Mucosa of rectum (tissue), 2 donors: Measurements from ENCODE around the gene GLE1.

Experiments used
- H3K27ac ChIP-seq, 2 donors: one replicate each; pipeline ENCODE4 v1.7.0; 2013; ENCODE audit warnings: inconsistent platforms in 2 of 2, low read depth in 2 of 2, low read length in 2 of 2
- H3K27me3 ChIP-seq, 2 donors: one replicate each; pipeline ENCODE4 v1.7.0; 2013; ENCODE audit warnings: low read length in 2 of 2; ENCODE audit not compliant: control insufficient read depth in 2 of 2, insufficient read depth in 2 of 2
- H3K36me3 ChIP-seq, 2 donors: one replicate each; pipeline ENCODE4 v1.7.0; 2013; ENCODE audit warnings: low read length in 2 of 2; ENCODE audit not compliant: control insufficient read depth in 2 of 2, insufficient read depth in 2 of 2
- H3K4me1 ChIP-seq, 2 donors: one replicate each; pipeline ENCODE4 v1.7.0; 2013; ENCODE audit warnings: low read length in 2 of 2, mild to moderate bottlenecking in 1 of 2; ENCODE audit not compliant: control insufficient read depth in 2 of 2, insufficient read depth in 2 of 2
- H3K4me3 ChIP-seq, 2 donors: one replicate each; pipeline ENCODE4 v1.7.0; 2013; ENCODE audit warnings: low read length in 2 of 2
- H3K9ac ChIP-seq, 2 donors: one replicate each; pipeline ENCODE4 v1.7.0; 2013; ENCODE audit warnings: low read length in 2 of 2, low read depth in 1 of 2, mild to moderate bottlenecking in 1 of 2
- H3K9me3 ChIP-seq, 2 donors: one replicate each; pipeline ENCODE4 v1.7.0; 2013; ENCODE audit warnings: low read length in 2 of 2; ENCODE audit not compliant: control insufficient read depth in 2 of 2
- donor health status: healthy.
- donor health status: Normal muscosa, but diverticular disease.

Gene GLE1, protein sequence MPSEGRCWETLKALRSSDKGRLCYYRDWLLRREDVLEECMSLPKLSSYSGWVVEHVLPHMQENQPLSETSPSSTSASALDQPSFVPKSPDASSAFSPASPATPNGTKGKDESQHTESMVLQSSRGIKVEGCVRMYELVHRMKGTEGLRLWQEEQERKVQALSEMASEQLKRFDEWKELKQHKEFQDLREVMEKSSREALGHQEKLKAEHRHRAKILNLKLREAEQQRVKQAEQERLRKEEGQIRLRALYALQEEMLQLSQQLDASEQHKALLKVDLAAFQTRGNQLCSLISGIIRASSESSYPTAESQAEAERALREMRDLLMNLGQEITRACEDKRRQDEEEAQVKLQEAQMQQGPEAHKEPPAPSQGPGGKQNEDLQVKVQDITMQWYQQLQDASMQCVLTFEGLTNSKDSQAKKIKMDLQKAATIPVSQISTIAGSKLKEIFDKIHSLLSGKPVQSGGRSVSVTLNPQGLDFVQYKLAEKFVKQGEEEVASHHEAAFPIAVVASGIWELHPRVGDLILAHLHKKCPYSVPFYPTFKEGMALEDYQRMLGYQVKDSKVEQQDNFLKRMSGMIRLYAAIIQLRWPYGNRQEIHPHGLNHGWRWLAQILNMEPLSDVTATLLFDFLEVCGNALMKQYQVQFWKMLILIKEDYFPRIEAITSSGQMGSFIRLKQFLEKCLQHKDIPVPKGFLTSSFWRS

DNA sequence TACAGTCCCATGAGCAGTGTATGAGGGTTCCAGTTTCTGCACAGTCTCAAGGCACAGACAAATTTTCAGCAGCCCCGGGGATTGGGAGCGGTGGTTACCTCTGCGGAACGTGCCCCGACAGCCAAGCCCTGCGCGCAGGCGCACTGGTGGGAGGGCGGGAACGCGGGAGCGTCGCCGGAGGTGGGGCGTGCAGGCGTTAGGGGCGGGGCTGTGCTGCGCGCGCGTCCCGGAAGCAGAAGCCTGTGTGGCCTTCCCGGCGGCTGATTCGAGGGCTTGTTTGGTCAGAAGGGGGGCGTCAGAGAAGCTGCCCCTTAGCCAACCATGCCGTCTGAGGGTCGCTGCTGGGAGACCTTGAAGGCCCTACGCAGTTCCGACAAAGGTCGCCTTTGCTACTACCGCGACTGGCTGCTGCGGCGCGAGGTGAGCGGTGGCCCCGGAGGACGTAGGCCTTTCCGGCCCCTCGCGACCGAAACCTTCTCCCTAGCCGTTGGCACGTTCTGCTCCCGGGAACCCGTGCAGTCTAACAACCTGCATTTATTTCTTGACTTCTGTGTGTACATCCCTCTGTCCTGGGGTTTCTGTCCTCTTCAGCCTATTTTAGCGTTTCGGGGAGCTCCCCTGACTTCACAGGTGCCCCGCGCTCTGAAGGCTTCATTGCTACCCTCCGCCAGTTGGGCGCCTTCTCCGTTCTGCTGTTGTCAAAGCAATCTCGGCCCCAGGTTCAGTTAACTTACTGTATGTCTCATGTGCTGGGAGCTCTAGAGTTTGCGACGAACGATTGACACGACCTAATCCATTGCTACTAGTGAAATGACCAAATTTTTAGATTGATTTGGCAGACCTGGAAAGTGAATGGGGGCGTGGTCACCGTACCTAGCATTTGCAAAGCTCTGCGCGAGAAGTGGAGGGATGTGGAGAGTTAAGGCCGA is at the start of gene GLE1:
GLE1 (plus strand) TSS at position 235 of the 929 bp plus-strand sequence; CDS start at position 322, 87 bp downstream.
- Histone ChIP-seq H3K36me3 (peaks cover 12 to 23% of the 10 kb centered on the region in 2 donors), H3K9me3 (no peaks in the 10 kb centered on the region), H3K4me3 (peak within 1 kb of the TSS; percentile 86 to 97), H3K4me1 (peaks cover 12 to 19% of the 10 kb centered on the region in 2 donors), H3K27me3 (no peaks in the 10 kb centered on the region), H3K9ac (peak within 1 kb of the TSS; percentile 81 to 97), H3K27ac (peak within 1 kb of the TSS; percentile 90)

DNA sequence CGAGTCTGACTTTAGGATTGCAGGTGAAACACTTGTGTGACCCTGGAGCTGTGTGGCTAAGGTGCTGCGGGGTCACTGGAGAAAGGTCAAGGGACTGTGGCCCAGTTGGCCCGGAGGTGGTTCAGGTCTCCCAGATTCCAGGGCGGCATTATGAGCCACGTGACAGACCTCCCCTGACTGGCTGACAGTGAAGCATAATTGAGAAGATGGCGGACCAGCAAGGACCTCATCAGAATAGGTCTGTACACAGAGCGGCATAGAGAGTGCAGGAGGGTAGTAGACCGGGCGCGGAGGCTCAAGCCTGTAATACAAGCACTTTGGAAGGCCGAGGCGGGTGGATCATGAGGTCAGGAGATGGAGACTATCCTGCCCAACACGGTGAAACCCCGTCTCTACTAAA is 49.5 kb upstream of the GLE1 start:
- Histone ChIP-seq H3K9me3 (no peaks in the 10 kb centered on the region), H3K4me1 (peaks cover 7 to 8% of the 10 kb centered on the region in 2 donors), H3K4me3 (no peak overlapping the region), H3K9ac (no peak overlapping the region), H3K27me3 (no peaks in the 10 kb centered on the region), H3K27ac (no peak overlapping the region), H3K36me3 (peaks cover 2% of the 10 kb centered on the region in 2 donors)

DNA sequence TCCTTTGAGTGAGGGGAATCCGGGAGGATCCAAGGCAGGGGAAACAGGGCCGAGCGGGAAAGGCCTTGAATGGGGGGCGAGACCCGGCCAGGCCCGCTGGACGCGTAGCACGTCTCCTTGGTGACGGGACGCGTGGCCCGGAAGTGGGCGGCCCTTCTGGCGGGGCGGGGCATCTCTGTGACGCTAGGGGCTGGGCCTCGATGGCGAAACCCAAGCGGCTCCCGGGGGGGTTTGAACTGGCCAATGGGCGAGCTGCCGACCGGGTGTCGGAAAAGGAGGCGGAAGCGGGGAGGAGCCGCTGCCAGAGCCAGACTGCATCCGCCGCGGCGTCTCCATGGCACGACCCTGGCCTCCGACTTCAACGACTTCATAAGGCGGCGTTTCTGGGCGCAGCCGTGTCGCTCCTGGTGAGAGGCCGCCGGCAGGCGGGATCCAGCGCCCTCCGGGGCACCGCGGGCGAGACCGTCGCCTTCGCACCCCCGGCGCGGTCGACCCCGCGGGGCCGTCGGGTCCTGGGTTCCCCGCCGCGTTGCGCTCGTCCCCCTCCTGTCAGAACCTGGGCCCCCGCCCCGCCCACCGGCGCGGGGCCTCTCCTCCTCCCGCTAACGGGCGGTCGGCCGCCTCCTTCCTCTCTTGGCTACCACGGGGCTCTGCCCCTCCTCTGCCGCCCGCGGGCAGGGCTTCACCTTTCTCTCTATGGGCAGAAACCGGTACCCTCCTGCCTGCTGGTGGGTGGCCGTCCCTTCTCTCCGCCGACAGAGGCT is 48.5 kb upstream of the GLE1 start, which contains the start of gene ODF2:
ODF2 (plus strand) TSS at position 158 of the 764 bp plus-strand sequence; CDS start at position 244, 86 bp downstream.
- peaks cover 11 to 12% of the 10 kb centered on the region in 2 donors for H3K36me3 ChIP-seq
- H3K9ac ChIP-seq, result peak within 1 kb of the TSS; percentile 60 to 72
- no peaks in the 10 kb centered on the region for H3K27me3 ChIP-seq
- peak within 1 kb of the TSS; percentile 80 to 88 for H3K4me3 ChIP-seq
- no peaks in the 10 kb centered on the region for H3K9me3 ChIP-seq
- H3K4me1 ChIP-seq, result peaks cover 7 to 8% of the 10 kb centered on the region in 2 donors
- peak within 1 kb of the TSS; percentile 67 to 83 for H3K27ac ChIP-seq

DNA sequence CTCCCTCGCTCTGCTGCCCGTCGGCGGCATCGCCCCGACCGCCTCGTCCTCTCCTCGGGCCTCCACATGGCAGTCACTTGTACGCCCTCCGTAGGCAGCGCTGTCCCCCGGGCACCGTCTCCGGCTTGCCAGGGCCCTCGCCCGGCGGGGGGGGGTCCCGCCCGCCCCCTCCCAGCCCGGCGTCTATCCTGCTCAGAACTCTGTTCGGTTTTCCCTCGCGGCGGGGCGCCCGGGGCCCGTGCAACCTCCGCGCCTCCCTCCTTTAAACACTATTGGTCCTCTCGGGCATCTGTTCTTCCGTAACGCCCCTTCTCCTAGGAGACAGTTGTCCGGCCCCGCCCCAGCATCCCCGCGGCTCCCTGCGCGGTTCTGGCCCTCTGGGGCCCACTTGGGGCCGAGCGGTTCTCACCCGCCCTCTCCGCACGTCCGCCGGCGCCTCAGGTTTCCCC is 47.9 kb upstream of the GLE1 start:
- Histone ChIP-seq H3K36me3 (peaks cover 12 to 14% of the 10 kb centered on the region in 2 donors), H3K4me1 (peaks cover 7 to 8% of the 10 kb centered on the region in 2 donors), H3K27me3 (no peaks in the 10 kb centered on the region), H3K9me3 (no peaks in the 10 kb centered on the region), H3K4me3 (peak overlapping the region; percentile 80 to 88), H3K27ac (peak overlapping the region; percentile 67 to 83), H3K9ac (peak overlapping the region; percentile 60 to 72)

DNA sequence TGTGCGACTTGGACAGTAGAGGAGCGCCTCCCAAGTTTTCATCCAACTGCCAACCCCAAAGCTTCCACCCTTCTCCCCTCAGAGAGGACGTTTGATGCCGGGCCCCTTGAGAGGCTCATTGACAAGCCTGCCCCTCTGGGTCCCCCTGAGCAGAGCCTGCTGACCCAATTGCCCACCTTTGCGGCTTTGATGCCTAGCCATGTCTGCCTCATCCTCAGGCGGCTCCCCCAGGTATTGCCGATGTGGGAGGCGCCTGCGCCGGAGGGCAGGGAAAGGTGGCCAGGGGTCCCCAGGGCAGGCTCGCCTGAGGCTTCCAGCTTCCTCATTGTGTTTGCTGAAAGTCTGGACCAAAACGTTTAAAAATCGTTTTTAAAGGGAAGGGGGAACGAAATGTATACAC is 47.3 kb upstream of the GLE1 start:
- Histone ChIP-seq H3K27ac (no peak overlapping the region), H3K4me3 (peak overlapping the region; percentile 80 to 88), H3K27me3 (no peaks in the 10 kb centered on the region), H3K36me3 (peaks cover 12 to 14% of the 10 kb centered on the region in 2 donors), H3K9ac (no peak overlapping the region), H3K9me3 (no peaks in the 10 kb centered on the region), H3K4me1 (peaks cover 7 to 8% of the 10 kb centered on the region in 2 donors)

DNA sequence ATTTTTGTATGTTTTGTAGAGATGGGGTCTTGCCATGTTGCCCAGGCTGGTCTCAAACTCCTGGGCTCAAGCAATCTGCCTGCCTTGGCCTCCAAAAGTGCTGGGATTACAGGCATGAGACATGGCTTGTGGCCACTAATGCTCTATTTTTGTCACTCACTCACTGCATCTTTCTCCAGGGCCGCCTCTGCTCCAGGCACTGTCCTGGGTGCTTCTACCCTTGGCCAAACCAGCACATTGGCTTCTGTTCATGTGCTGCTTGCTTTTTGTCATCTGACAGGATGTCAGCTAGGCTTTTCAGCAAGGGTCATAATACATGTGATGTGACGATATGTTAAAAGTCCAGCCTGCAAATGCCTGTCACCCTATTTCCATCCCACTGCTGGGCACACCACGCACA is 45.5 kb upstream of the GLE1 start:
- Histone ChIP-seq H3K9ac (no peak overlapping the region), H3K36me3 (peaks cover 17 to 21% of the 10 kb centered on the region in 2 donors), H3K27me3 (no peaks in the 10 kb centered on the region), H3K27ac (no peak overlapping the region), H3K4me1 (peaks cover 7 to 8% of the 10 kb centered on the region in 2 donors), H3K4me3 (no peak overlapping the region), H3K9me3 (no peaks in the 10 kb centered on the region)

DNA sequence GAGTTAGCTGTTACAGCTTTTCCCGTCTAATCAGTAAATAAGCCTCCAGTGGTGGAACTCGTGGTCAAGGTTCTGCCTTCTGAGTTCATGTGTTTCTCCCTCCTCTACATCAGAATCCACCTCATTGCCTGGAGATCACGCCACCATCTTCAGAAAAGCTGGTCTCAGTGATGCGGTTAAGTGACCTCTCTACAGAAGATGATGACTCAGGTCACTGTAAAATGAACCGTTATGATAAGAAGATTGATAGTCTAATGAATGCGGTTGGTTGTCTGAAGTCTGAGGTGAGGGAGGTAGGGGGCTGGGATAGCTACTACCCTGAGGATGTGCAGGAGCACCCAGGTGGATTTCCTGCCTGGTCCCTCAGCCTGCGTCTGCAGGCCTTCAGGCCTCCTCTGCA is 35.4 kb upstream of the GLE1 start:
- Histone ChIP-seq H3K4me1 (no peaks in the 10 kb centered on the region), H3K27me3 (no peaks in the 10 kb centered on the region), H3K9ac (no peak overlapping the region), H3K27ac (no peak overlapping the region), H3K9me3 (no peaks in the 10 kb centered on the region), H3K4me3 (no peak overlapping the region), H3K36me3 (peaks cover 9 to 13% of the 10 kb centered on the region in 2 donors)

DNA sequence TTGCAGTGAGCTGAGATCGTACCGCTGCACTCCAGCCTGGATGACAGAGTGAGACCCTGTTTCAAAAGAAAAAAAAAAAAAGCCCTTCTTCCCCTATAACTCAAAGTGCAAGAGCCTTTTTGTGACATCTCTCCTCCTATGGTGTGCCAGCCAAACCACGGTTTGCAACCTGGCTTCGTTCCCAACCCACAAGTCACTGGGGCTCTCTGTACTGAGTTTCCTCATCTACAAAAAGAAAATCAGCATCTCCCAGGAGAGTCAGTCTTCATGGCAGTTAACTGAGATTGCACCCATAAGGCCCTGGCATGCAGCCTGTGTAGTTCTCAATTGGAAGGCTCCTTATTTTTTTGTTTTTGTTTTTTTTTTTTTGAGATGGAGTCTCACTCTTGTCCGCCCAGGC is 34.0 kb upstream of the GLE1 start:
- Histone ChIP-seq H3K27ac (no peak overlapping the region), H3K36me3 (peaks cover 9 to 13% of the 10 kb centered on the region in 2 donors), H3K4me1 (no peaks in the 10 kb centered on the region), H3K9ac (no peak overlapping the region), H3K4me3 (no peak overlapping the region), H3K9me3 (no peaks in the 10 kb centered on the region), H3K27me3 (no peaks in the 10 kb centered on the region)

DNA sequence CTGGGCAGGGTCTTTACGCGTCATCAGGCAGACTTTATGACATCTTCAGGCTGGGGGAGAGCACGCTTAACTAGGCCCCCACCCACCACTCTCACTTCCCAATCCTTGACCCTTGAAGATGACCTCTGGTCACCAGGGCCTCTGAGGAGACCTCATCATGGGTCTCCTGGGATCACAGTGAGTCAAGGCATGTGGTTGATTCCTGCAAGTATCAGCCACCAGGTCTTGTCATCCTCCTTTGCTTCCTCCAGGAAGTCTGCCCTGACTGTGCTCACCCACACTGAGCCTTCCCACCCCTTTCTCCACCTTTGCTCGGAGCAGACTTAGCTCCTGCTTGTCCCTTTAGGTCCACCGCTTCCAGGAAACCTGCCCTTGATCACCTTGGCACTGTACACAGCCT is 31.4 kb upstream of the GLE1 start:
- H3K9ac ChIP-seq, result no peak overlapping the region
- no peak overlapping the region for H3K4me3 ChIP-seq
- H3K27ac ChIP-seq, result no peak overlapping the region
- H3K4me1 ChIP-seq, result no peaks in the 10 kb centered on the region
- no peaks in the 10 kb centered on the region for H3K9me3 ChIP-seq
- H3K27me3 ChIP-seq, result no peaks in the 10 kb centered on the region
- peaks cover 9 to 13% of the 10 kb centered on the region in 2 donors for H3K36me3 ChIP-seq
